GM23338 (cell line): ENCODE measurements around the gene SHOX. TPM values are rescaled to one million over a fixed set of nuclear protein-coding genes. Genes with fewer than 3 reads are reported as not detected.
"Not testable (repeated sequence)": the region's sequence is repeated elsewhere in the genome, so short reads cannot be mapped to it uniquely, and the experiment has no call there.

Source experiments
- ATAC-seq: fragments of 200-7000 bp; cut with Tn5 transposase; 3 replicates; pipeline ENCODE4 v1.9.1; 2020
- DNase-seq: peaks from one replicate; pipeline ENCODE4 v3.0.0-alpha.2; 2015; ENCODE audit warnings: low spot score
- H2AFZ ChIP-seq: fragments of 200-600 bp; sonication (generic); 2 replicates; pipeline ENCODE4 v1.8.0; 2016; ENCODE audit warnings: antibody characterized with exemption, mild to moderate bottlenecking, moderate library complexity
- H3F3A ChIP-seq: fragments of 200-600 bp; sonication (generic); replicated peaks from 2 replicates; pipeline ENCODE4 v1.8.0; 2017; ENCODE audit warnings: antibody characterized with exemption, mixed run types, low read depth
- H3K27ac ChIP-seq: fragments of 200-600 bp; sonication (generic); 2 replicates; pipeline ENCODE4 v1.6.1; 2016; ENCODE audit warnings: low read depth
- H3K27me3 ChIP-seq: fragments of 200-600 bp; sonication (generic); 2 replicates; pipeline ENCODE4 v1.8.0; 2016; ENCODE audit warnings: mild to moderate bottlenecking, mixed run types, moderate library complexity; ENCODE audit not compliant: insufficient read depth
- H3K36me3 ChIP-seq: fragments of 200-600 bp; sonication (generic); 2 replicates; pipeline ENCODE4 v1.8.0; 2016; ENCODE audit warnings: mild to moderate bottlenecking; ENCODE audit not compliant: insufficient read depth
- H3K4me1 ChIP-seq: fragments of 200-600 bp; sonication (generic); 2 replicates; pipeline ENCODE4 v1.8.0; 2016; ENCODE audit warnings: mild to moderate bottlenecking, moderate library complexity; ENCODE audit not compliant: insufficient read depth
- H3K4me2 ChIP-seq: fragments of 200-600 bp; sonication (generic); 2 replicates; pipeline ENCODE4 v1.7.1; 2017; ENCODE audit warnings: mixed run types
- H3K4me3 ChIP-seq: fragments of 200-600 bp; sonication (generic); 2 replicates; pipeline ENCODE4 v1.6.1; 2016; ENCODE audit warnings: mixed run types
- H3K79me2 ChIP-seq: fragments of 200-600 bp; sonication (generic); replicated peaks from 2 replicates; pipeline ENCODE4 v1.8.0; 2017; ENCODE audit warnings: mild to moderate bottlenecking; ENCODE audit not compliant: insufficient read depth
- H3K9me2 ChIP-seq: fragments of 200-600 bp; sonication (generic); 2 replicates; pipeline ENCODE4 v1.8.0; 2017; ENCODE audit not compliant: insufficient read depth
- H4K20me1 ChIP-seq: fragments of 200-600 bp; sonication (generic); replicated peaks from 2 replicates; pipeline ENCODE4 v1.8.0; 2017; ENCODE audit warnings: mild to moderate bottlenecking; ENCODE audit not compliant: insufficient read depth
- H3K27ac Mint-ChIP-seq: 2 replicates; pipeline ENCODE4 v1.8.0; 2020; ENCODE audit warnings: inconsistent platforms, mild to moderate bottlenecking, moderate library complexity, mixed read lengths
- H3K27me3 Mint-ChIP-seq: 3 replicates; pipeline ENCODE4 v1.8.0; 2022; ENCODE audit warnings: low read depth, mild to moderate bottlenecking, moderate library complexity, mixed read lengths, inconsistent platforms; ENCODE audit not compliant: insufficient read depth, poor library complexity
- H3K36me3 Mint-ChIP-seq: 3 replicates; pipeline ENCODE4 v1.8.0; 2021; ENCODE audit warnings: low read depth, mild to moderate bottlenecking, inconsistent platforms, moderate library complexity, mixed read lengths
- H3K4me1 Mint-ChIP-seq: 3 replicates; pipeline ENCODE4 v1.8.0; 2020; ENCODE audit warnings: mild to moderate bottlenecking, inconsistent platforms, mixed read lengths
- H3K4me3 Mint-ChIP-seq: 3 replicates; pipeline ENCODE4 v1.8.0; 2021; ENCODE audit warnings: moderate library complexity, mild to moderate bottlenecking, inconsistent platforms, mixed read lengths
- H3K9me3 Mint-ChIP-seq: 3 replicates; pipeline ENCODE4 v1.8.0; 2020; ENCODE audit warnings: moderate library complexity, mild to moderate bottlenecking, inconsistent platforms, mixed read lengths
- STAT1 ChIP-seq: IDR thresholded peaks from one replicate; pipeline ENCODE4 v1.6.1; 2016; ENCODE audit warnings: antibody characterized with exemption; ENCODE audit not compliant: unreplicated experiment
- ZNF331 ChIP-seq: fragments of 250-450 bp; sonication (Bioruptor Pico); IDR thresholded peaks from 2 replicates; pipeline ENCODE4 v1.5.0; 2020; ENCODE audit warnings: low read depth, mild to moderate bottlenecking, moderate library complexity
- ZNF462 ChIP-seq: fragments of 250-450 bp; sonication (Bioruptor Pico); IDR thresholded peaks from 2 replicates; pipeline ENCODE4 v1.5.0; 2020; ENCODE audit warnings: mild to moderate bottlenecking, moderate library complexity
- polyA plus RNA-seq: library from polyadenylated mRNA; unstranded; fragments of >200 nt; fragmentation: Nextera tagmentation; extraction: Ambion mirVana; gene quantifications from 2 replicates; pipeline ENCODE4 v1.2.1, GENCODE V29; 2016
- total RNA-seq: library from RNA; depleted of rRNA; stranded (reverse); fragments of >200 nt; shearing (Covaris generic); gene quantifications from 2 replicates; pipeline ENCODE4 v1.2.3, GENCODE V29; 2014
- TF ChIP-seq, protein P1 (sequence below): IDR thresholded peaks from 2 replicates; pipeline ENCODE4 v1.6.1; 2016; ENCODE audit warnings: antibody characterized with exemption
- TF ChIP-seq, protein P2 (sequence below), 2 experiments: fragments of 200-600 bp in 1 of 2; sonication (generic) in 1 of 2; conservative IDR thresholded peaks; 2 replicates each; pipeline versions ENCODE4 v1.5.1 to v1.6.1; 2016 to 2017; ENCODE audit warnings: antibody characterized with exemption in 2 of 2, low read depth in 2 of 2, mild to moderate bottlenecking in 2 of 2, moderate library complexity in 1 of 2

SHOX gene
- total and polyA plus RNA-seq, 2 experiments from 2014 or later = not detected

DNA sequence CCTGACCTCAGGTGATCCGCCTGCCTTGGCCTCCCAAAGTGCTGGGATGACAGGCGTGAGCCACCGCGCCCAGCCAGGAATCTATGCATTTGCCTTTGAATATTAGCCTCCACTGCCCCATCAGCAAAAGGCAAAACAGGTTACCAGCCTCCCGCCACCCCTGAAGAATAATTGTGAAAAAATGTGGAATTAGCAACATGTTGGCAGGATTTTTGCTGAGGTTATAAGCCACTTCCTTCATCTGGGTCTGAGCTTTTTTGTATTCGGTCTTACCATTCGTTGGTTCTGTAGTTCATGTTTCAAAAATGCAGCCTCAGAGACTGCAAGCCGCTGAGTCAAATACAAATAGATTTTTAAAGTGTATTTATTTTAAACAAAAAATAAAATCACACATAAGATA, 44.2 kb upstream of the SHOX start:
- H3K27me3 ChIP-seq = no peaks in the 10 kb centered on the region
- H3K36me3 ChIP-seq = no peaks in the 10 kb centered on the region
- no peak overlapping the region for H3K4me2 ChIP-seq
- H3K27ac ChIP-seq = no peak overlapping the region
- DNase-seq (no peak), ATAC-seq (no peak)
- H3K4me3 ChIP-seq = no peak overlapping the region
- Mint-ChIP-seq H3K9me3 (peaks cover 85% of the 10 kb centered on the region), H3K4me3 (no peak overlapping the region), H3K4me1 (no peaks in the 10 kb centered on the region), H3K27me3 (peaks cover 4% of the 10 kb centered on the region), H3K36me3 (peaks cover 14% of the 10 kb centered on the region; the same call in 2 of the 3 replicates), H3K27ac (no peak overlapping the region)
- H3K4me1 ChIP-seq = peaks cover 6% of the 10 kb centered on the region; the same call in 1 of the 2 replicates
- H3F3A ChIP-seq = no peaks in the 10 kb centered on the region
- H2AFZ ChIP-seq = no peak overlapping the region
- no peaks in the 10 kb centered on the region for H3K9me2 ChIP-seq
- no peak for TF ChIP-seq STAT1
- H4K20me1 ChIP-seq = no peaks in the 10 kb centered on the region
- no peaks in the 10 kb centered on the region for H3K79me2 ChIP-seq

GRCh38 chrX:589261-589660, 41.3 kb upstream of the SHOX start:
- H3K27me3 ChIP-seq, H3K4me2 ChIP-seq, H3K4me1 Mint-ChIP-seq, H3K27ac Mint-ChIP-seq, H3K9me2 ChIP-seq, H3K4me3 Mint-ChIP-seq, H2AFZ ChIP-seq, ATAC-seq, H4K20me1 ChIP-seq, H3K27me3 Mint-ChIP-seq, H3K27ac ChIP-seq, H3K79me2 ChIP-seq, H3K4me3 ChIP-seq, H3F3A ChIP-seq, DNase-seq, H3K4me1 ChIP-seq, H3K36me3 ChIP-seq: not testable (repeated sequence)
- Mint-ChIP-seq H3K9me3 (peaks cover 90% of the 10 kb centered on the region), H3K36me3 (peaks cover 20% of the 10 kb centered on the region; the same call in 2 of the 3 replicates)

DNA sequence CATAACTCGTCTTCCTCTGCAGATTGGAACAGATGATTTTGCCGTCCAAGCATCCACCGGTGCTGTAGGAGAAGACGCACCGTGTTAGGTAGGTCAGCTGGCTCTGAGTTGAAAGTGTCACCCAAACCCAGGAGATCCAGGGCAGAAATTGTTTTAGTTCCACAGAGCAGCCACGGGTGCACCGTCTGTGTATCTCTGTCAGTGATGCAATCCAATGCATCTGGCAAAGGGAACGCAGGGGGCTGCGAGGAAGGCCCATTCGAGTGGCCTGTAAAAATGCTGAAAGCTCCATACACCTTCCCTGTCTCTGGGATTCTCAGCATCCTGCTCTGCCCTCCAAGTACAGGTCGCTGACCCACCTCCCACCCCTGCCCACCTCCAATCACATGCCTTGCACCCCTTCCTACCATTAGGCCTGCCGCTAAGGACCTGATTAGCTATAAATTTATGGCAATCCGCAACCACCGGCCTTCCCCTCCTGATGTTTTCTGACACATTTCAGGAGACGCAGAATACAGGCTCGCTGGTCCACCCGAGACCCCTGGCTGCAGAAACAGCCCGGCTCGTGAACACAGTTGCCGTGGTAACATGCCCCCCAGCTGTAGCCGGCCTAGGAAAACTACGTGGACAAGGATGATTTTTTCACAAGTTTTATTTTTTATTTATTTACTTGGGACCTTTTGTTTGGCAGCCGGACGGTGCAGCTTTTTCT, 39.7 kb upstream of the SHOX start:
- no peak for ATAC-seq
- H3K4me3 Mint-ChIP-seq = no peak overlapping the region
- no peak for TF ChIP-seq ZNF331 (CRISPR knock-in tag)
- TF ChIP-seq, protein P1, sequence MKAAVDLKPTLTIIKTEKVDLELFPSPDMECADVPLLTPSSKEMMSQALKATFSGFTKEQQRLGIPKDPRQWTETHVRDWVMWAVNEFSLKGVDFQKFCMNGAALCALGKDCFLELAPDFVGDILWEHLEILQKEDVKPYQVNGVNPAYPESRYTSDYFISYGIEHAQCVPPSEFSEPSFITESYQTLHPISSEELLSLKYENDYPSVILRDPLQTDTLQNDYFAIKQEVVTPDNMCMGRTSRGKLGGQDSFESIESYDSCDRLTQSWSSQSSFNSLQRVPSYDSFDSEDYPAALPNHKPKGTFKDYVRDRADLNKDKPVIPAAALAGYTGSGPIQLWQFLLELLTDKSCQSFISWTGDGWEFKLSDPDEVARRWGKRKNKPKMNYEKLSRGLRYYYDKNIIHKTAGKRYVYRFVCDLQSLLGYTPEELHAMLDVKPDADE = no peak
- TF ChIP-seq, protein P2, sequence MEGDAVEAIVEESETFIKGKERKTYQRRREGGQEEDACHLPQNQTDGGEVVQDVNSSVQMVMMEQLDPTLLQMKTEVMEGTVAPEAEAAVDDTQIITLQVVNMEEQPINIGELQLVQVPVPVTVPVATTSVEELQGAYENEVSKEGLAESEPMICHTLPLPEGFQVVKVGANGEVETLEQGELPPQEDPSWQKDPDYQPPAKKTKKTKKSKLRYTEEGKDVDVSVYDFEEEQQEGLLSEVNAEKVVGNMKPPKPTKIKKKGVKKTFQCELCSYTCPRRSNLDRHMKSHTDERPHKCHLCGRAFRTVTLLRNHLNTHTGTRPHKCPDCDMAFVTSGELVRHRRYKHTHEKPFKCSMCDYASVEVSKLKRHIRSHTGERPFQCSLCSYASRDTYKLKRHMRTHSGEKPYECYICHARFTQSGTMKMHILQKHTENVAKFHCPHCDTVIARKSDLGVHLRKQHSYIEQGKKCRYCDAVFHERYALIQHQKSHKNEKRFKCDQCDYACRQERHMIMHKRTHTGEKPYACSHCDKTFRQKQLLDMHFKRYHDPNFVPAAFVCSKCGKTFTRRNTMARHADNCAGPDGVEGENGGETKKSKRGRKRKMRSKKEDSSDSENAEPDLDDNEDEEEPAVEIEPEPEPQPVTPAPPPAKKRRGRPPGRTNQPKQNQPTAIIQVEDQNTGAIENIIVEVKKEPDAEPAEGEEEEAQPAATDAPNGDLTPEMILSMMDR (conservative IDR thresholded peaks at IDR 0.05; ENCODE audit: low read depth in 2 of 2) = no peak
- no peak for TF ChIP-seq ZNF462 (CRISPR knock-in tag)

More for the DNA sequence above, 39.7 kb upstream of the SHOX start:
- Mint-ChIP-seq H3K27ac (no peak overlapping the region), H3K27me3 (peaks cover 3% of the 10 kb centered on the region), H3K36me3 (peaks cover 29% of the 10 kb centered on the region), H3K9me3 (peaks cover 93% of the 10 kb centered on the region), H3K4me1 (no peaks in the 10 kb centered on the region)
- H3K4me1 ChIP-seq = peaks cover 6% of the 10 kb centered on the region; the same call in 1 of the 2 replicates
- no peaks in the 10 kb centered on the region for H4K20me1 ChIP-seq
- H2AFZ ChIP-seq = no peak overlapping the region
- no peak overlapping the region for H3K4me3 ChIP-seq
- no peak overlapping the region for H3K4me2 ChIP-seq
- no peaks in the 10 kb centered on the region for H3F3A ChIP-seq
- H3K27ac ChIP-seq = no peak overlapping the region
- H3K9me2 ChIP-seq = no peaks in the 10 kb centered on the region
- no peaks in the 10 kb centered on the region for H3K79me2 ChIP-seq
- no peaks in the 10 kb centered on the region for H3K27me3 ChIP-seq
- no peaks in the 10 kb centered on the region for H3K36me3 ChIP-seq
- DNase-seq = no peak
